HEK293 (cell line): Measurements from ENCODE around the gene SOX13.

Source experiments
- CTCF ChIA-PET: fragments of 350-600 bp; formaldehyde crosslinking; extraction: SDS; loops from one replicate; lab custom pipeline; 2021; ENCODE audit warnings: antibody characterized with exemption; lab: Yijun Ruan, JAX
- POLR2A ChIA-PET: fragments of 300-600 bp; formaldehyde crosslinking; extraction: SDS; loops from one replicate; lab custom pipeline; 2020; ENCODE audit warnings: antibody characterized with exemption, inconsistent platforms; lab: Yijun Ruan, JAX
- H3K27ac ChIP-seq: fragments of 200-500 bp; sonication (Bioruptor generic); 2 replicates; pipeline ENCODE4 v1.5.1; 2014; ENCODE audit warnings: low read depth, low read length, control low read depth, inconsistent platforms; ENCODE audit errors: extremely low read depth
- H3K36me3 ChIP-seq, 2 experiments: fragments of 200-500 bp in 1 of 2; sonication (Bioruptor generic) in 1 of 2; 1 replicate in 1 of 2; 2 replicates in 1 of 2; pipeline ENCODE4 v1.5.1; 2014 to 2017; ENCODE audit warnings: inconsistent platforms in 2 of 2, low read length in 2 of 2; ENCODE audit not compliant: control insufficient read depth in 2 of 2, insufficient read depth in 1 of 2
- H3K4me1 ChIP-seq: fragments of 200-500 bp; sonication (Bioruptor generic); 2 replicates; pipeline ENCODE4 v1.5.1; 2014; ENCODE audit warnings: mild to moderate bottlenecking, low read length, inconsistent platforms; ENCODE audit not compliant: control insufficient read depth, insufficient read depth
- H3K4me3 ChIP-seq: 2 replicates; pipeline ENCODE4 v1.5.1; 2011; ENCODE audit warnings: low read depth, mild to moderate bottlenecking, control low read depth, low read length, moderate library complexity
- H3K9me3 ChIP-seq: fragments of 200-500 bp; sonication (Bioruptor generic); 2 replicates; pipeline ENCODE4 v1.5.1; 2014; ENCODE audit warnings: low read depth, low read length, inconsistent platforms; ENCODE audit not compliant: control insufficient read depth, insufficient read depth
- EGR2 ChIP-seq: fragments of 450-650 bp; formaldehyde crosslinking; IDR thresholded peaks from 2 replicates; pipeline ENCODE4 v1.5.1; 2016; ENCODE audit warnings: low read depth, missing biosample characterization, missing genetic modification characterization
- GLIS2 ChIP-seq: fragments of 450-650 bp; formaldehyde crosslinking; IDR thresholded peaks from 2 replicates; pipeline ENCODE4 v1.5.1; 2016; ENCODE audit warnings: missing biosample characterization, missing genetic modification characterization
- KLF16 ChIP-seq: fragments of 450-650 bp; formaldehyde crosslinking; IDR thresholded peaks from 2 replicates; pipeline ENCODE4 v1.5.1; 2017; ENCODE audit warnings: missing biosample characterization, missing genetic modification characterization
- KLF7 ChIP-seq: fragments of 450-650 bp; formaldehyde crosslinking; IDR thresholded peaks from 2 replicates; pipeline ENCODE4 v1.5.1; 2016; ENCODE audit warnings: missing biosample characterization, missing genetic modification characterization, borderline replicate concordance
- PATZ1 ChIP-seq: fragments of 450-650 bp; formaldehyde crosslinking; IDR thresholded peaks from 2 replicates; pipeline ENCODE4 v1.5.1; 2016; ENCODE audit warnings: missing biosample characterization, missing genetic modification characterization
- SCRT1 ChIP-seq: fragments of 450-650 bp; formaldehyde crosslinking; IDR thresholded peaks from 2 replicates; pipeline ENCODE4 v1.5.1; 2016; ENCODE audit warnings: missing biosample characterization, missing genetic modification characterization, borderline replicate concordance
- YY2 ChIP-seq: fragments of 450-650 bp; formaldehyde crosslinking; IDR thresholded peaks from 2 replicates; pipeline ENCODE4 v1.5.1; 2016; ENCODE audit warnings: missing biosample characterization, missing genetic modification characterization
- ZBTB10 ChIP-seq: fragments of 450-650 bp; formaldehyde crosslinking; IDR thresholded peaks from 2 replicates; pipeline ENCODE4 v1.5.1; 2016; ENCODE audit warnings: missing biosample characterization, missing genetic modification characterization
- ZBTB11 ChIP-seq: fragments of 450-650 bp; formaldehyde crosslinking; conservative IDR thresholded peaks from 2 replicates; pipeline ENCODE4 v1.5.1; 2016; ENCODE audit warnings: low read depth, missing biosample characterization, missing genetic modification characterization
- ZBTB26 ChIP-seq: fragments of 450-650 bp; formaldehyde crosslinking; optimal IDR thresholded peaks from 2 replicates; pipeline ENCODE3; 2016; ENCODE audit warnings: missing biosample characterization, mild to moderate bottlenecking, missing genetic modification characterization
- ZBTB7A ChIP-seq: fragments of 450-650 bp; formaldehyde crosslinking; IDR thresholded peaks from 2 replicates; pipeline ENCODE4 v1.5.1; 2016; ENCODE audit warnings: low read depth, missing biosample characterization, missing genetic modification characterization
- ZBTB8A ChIP-seq: fragments of 450-650 bp; formaldehyde crosslinking; IDR thresholded peaks from 2 replicates; pipeline ENCODE4 v1.5.1; 2016; ENCODE audit warnings: missing biosample characterization, missing genetic modification characterization
- ZFHX2 ChIP-seq: fragments of 450-650 bp; formaldehyde crosslinking; conservative IDR thresholded peaks from 2 replicates; pipeline ENCODE4 v1.5.1; 2016; ENCODE audit warnings: missing biosample characterization, missing genetic modification characterization
- ZFP37 ChIP-seq: fragments of 450-650 bp; formaldehyde crosslinking; IDR thresholded peaks from 2 replicates; pipeline ENCODE4 v1.5.1; 2016; ENCODE audit warnings: missing biosample characterization, missing genetic modification characterization
- ZNF16 ChIP-seq: fragments of 450-650 bp; formaldehyde crosslinking; IDR thresholded peaks from 2 replicates; pipeline ENCODE4 v1.5.1; 2016; ENCODE audit warnings: low read depth, missing biosample characterization, missing genetic modification characterization
- ZNF174 ChIP-seq: fragments of 450-650 bp; formaldehyde crosslinking; IDR thresholded peaks from 2 replicates; pipeline ENCODE4 v1.5.0; 2017; ENCODE audit warnings: missing biosample characterization, mild to moderate bottlenecking, missing genetic modification characterization
- ZNF2 ChIP-seq: fragments of 450-650 bp; formaldehyde crosslinking; IDR thresholded peaks from 2 replicates; pipeline ENCODE4 v1.5.1; 2016; ENCODE audit warnings: missing biosample characterization, missing genetic modification characterization
- ZNF24 ChIP-seq: fragments of 450-650 bp; formaldehyde crosslinking; IDR thresholded peaks from 2 replicates; pipeline ENCODE4 v1.5.1; 2016; ENCODE audit warnings: missing biosample characterization, missing genetic modification characterization
- ZNF335 ChIP-seq: fragments of 450-650 bp; formaldehyde crosslinking; conservative IDR thresholded peaks from 2 replicates; pipeline ENCODE4 v1.5.1; 2016; ENCODE audit warnings: missing biosample characterization, missing genetic modification characterization
- ZNF48 ChIP-seq: fragments of 450-650 bp; formaldehyde crosslinking; IDR thresholded peaks from 2 replicates; pipeline ENCODE4 v1.5.1; 2016; ENCODE audit warnings: missing biosample characterization, missing genetic modification characterization
- ZNF521 ChIP-seq: fragments of 450-650 bp; formaldehyde crosslinking; IDR thresholded peaks from 2 replicates; pipeline ENCODE4 v1.5.1; 2017; ENCODE audit warnings: missing biosample characterization, mild to moderate bottlenecking, missing genetic modification characterization
- ZNF660 ChIP-seq: fragments of 450-650 bp; IDR thresholded peaks from 2 replicates; pipeline ENCODE4 v1.5.1; 2018; ENCODE audit warnings: missing biosample characterization, mild to moderate bottlenecking, missing genetic modification characterization
- ZSCAN23 ChIP-seq: fragments of 450-650 bp; formaldehyde crosslinking; IDR thresholded peaks from 2 replicates; pipeline ENCODE4 v1.5.1; 2016; ENCODE audit warnings: missing biosample characterization, missing genetic modification characterization
- ZSCAN4 ChIP-seq: fragments of 450-650 bp; formaldehyde crosslinking; IDR thresholded peaks from 2 replicates; pipeline ENCODE4 v1.5.1; 2017; ENCODE audit warnings: missing biosample characterization, missing genetic modification characterization

Gene SOX13

GRCh38 chr1:204070895-204071294 is 2.0 kb upstream of the SOX13 start:
- no peak for TF ChIP-seq ZNF521 (tag by site-specific recombination)
- peak; percentile 69 for TF ChIP-seq ZFHX2
- peak; percentile 76 for TF ChIP-seq EGR2 (tag by site-specific recombination)
- Histone ChIP-seq H3K4me1 (no peaks in the 10 kb centered on the region), H3K36me3 (no peaks in the 10 kb centered on the region), H3K27ac (no peak overlapping the region), H3K4me3 (no peak overlapping the region), H3K9me3 (no peaks in the 10 kb centered on the region)
- ChIA-PET POLR2A (no interaction called here), CTCF (no interaction called here)

- POLR2A ChIA-PET: interaction anchor here (0.6 to 1.5 kb wide), 7 partner anchors 12 to 164 kb away, joined by 3 to 7 read pairs (median 4); no protein-coding TSS in a partner anchor
- peaks cover 7% of the 10 kb centered on the region for H3K4me1 ChIP-seq
- H3K9me3 ChIP-seq: no peaks in the 10 kb centered on the region
- H3K4me3 ChIP-seq: peak overlapping the region; percentile 64
- no peaks in the 10 kb centered on the region for H3K36me3 ChIP-seq
- CTCF ChIA-PET: interaction anchor here (2.0 to 2.8 kb wide), 2 partner anchors 55 to 203 kb away, joined by 10 to 11 read pairs; no protein-coding TSS in a partner anchor
- H3K27ac ChIP-seq: peak overlapping the region; percentile 25; the same call in 1 of the 2 replicates
- peak; percentile 78 for TF ChIP-seq ZBTB26 (tag by site-specific recombination)
- TF ChIP-seq ZBTB8A: peak; percentile 89
- no peak for TF ChIP-seq ZNF660
- no peak for TF ChIP-seq ZSCAN23
- TF ChIP-seq ZBTB10: peak; percentile 77
- TF ChIP-seq GLIS2 (tag by site-specific recombination): peak; percentile 55
- no peak for TF ChIP-seq ZNF174 (tag by site-specific recombination)
- peak; percentile 36; the same call in 1 of the 2 replicates for TF ChIP-seq ZNF2 (tag by site-specific recombination)
- no peak for TF ChIP-seq SCRT1
- TF ChIP-seq KLF7 (tag by site-specific recombination): no peak
- TF ChIP-seq ZNF48: no peak
- TF ChIP-seq ZNF24 (tag by site-specific recombination): peak; percentile 10; the same call in 1 of the 2 replicates
- 0 out of 2 replicates have a peak, but pooled peaks have one; percentile 40 for TF ChIP-seq ZFP37
- peak; percentile 57; the same call in 1 of the 2 replicates for TF ChIP-seq PATZ1 (tag by site-specific recombination)
- peak; percentile 39; the same call in 1 of the 2 replicates for TF ChIP-seq ZBTB7A (tag by site-specific recombination)
- TF ChIP-seq ZNF335 (tag by site-specific recombination): peak; percentile 60
- peak; percentile 92 for TF ChIP-seq ZSCAN4
- no peak for TF ChIP-seq ZBTB11 (tag by site-specific recombination)
- 0 out of 2 replicates have a peak, but pooled peaks have one; percentile 38 for TF ChIP-seq KLF16 (tag by site-specific recombination)
- no peak for TF ChIP-seq ZNF16 (tag by site-specific recombination)
- TF ChIP-seq YY2 (tag by site-specific recombination): peak; percentile 40; the same call in 1 of the 2 replicates
These were observed 940 bp downstream of the SOX13 start for GRCh38 chr1:204073837-204074273.
